Right kidney (tissue), 1 donor: ENCODE results near the gene RPRD1A.
"Not testable (repeated sequence)": the region's sequence is repeated elsewhere in the genome, so short reads cannot be mapped to it uniquely, and the experiment has no call there.

Experiments
- DNase-seq: peaks from one replicate; pipeline ENCODE4 v3.0.0-alpha.2; 2016

RPRD1A gene

DNA sequence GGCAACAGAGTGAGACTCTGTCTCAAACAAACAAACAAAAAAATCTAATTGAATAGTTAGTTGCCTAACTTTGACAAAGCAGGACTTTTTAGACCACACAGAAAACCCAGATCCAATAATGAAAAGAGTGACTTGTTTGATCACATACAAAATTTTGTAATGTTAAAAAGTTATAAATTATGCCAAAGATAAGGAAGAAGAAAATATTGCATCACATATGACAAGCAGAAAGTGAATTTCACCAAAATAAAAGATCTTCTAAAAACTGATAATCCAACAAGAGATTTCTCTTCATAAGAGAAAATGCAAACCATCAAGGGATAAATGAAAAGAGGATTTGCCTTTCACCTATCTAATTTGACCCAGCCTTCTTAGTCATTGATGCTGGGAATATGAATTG is 97.7 kb downstream of the RPRD1A start:
- DNase-seq: no peak

DNA sequence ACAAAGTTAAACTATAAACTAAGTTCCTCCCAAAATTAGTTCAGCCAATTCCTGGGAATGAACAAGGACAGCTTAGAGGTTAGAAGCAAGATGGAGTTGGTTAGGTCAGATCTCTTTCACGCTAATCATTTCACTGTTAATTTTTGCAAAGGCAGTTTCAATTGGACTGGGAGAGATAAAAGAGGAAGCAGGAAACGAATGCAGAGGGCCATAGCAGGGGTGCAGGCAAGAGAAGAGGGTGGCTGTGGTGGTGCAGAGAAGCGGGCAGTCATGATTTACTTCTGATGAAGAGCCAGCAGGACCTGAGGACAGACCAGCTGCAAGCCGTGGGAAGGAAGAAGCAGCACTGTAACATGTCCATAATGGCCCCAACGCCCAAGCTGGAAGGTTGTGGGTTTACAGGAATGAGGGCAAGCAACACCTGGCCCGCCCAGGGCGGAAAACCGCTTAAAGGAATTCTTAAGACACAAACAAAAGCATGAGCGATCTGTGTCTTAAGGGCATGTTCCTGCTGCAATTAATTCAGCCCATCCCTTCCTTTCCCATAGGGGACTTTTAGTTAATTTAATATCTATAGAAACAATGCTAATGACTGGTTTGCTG is 99.0 kb downstream of the RPRD1A start:
- DNase-seq: no peak

DNA sequence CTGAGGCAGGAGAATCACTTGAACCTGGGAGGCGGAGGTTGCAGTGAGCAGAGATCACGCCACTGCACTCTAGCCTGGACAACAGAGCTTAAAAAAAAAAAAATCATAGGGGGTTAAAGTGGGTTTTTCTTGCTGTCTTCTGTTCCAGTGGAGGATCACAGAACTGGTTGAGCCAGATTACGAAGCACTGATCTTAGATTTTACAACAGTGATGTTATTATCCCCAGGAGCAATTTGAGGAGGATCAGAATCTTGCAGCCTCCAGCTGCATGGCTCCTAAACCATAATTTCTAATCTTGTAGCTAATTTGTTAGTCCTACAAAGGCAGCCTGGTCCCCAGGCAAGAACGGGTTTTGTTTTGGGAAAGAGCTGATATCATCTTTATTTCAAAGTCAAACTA is 99.5 kb downstream of the RPRD1A start:
- DNase-seq: not testable (repeated sequence)

DNA sequence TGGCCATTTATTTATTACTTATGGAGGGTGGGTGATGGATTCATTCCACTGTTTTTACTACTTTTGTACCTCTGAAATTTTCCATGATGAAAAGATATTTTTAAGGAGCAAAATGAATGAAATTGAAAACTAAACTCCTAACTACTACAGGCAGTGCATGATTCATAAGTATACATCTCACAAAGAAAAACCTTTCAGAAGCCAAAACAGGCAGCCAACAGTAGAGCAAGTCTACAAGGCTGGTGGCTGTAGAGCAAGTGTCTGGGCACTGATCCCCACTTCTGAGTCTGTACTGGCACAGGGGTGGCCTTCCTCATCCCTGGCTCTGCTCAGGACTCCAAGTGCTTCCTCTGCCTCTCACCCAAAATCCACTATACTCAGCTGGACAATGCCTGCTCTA is 103.0 kb downstream of the RPRD1A start:
- no peak for DNase-seq

DNA sequence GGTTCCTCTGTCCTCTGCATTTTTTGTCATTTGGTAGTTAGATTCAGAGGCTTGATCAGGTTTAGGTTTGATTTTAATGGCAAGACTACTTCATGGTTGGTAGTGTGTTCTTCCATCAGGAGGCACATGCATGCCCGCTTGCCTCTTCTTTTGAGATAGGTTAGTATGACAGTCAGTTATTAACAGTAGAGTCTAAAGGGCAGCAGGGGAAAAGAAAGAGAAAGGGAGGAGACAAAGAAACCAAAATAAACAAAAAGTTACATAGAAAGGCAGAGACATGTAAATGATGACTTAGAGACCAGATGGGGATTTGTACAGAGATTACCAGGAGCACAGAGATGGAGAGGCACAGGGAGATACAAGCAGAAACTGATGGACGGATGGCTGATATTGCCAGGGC is 105.0 kb downstream of the RPRD1A start:
- no peak for DNase-seq

DNA sequence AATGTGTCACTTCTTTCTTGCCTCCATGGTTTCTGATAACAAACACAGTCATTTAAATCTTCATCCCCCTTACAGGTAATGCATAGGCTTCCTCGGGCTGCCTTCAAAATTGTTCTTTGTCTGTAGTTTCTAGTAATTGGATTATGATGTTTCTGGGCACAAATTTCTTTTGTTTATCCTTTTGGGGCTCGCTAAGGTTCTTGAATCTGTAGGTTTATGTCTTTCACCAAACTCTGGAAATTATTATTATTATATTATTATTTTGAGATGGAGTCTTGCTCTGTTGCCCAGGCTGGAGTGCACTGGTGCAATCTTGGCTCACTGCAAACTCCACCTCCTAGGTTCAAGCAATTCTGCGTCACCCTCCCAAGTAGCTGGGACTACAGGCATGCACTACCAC is 111.1 kb downstream of the RPRD1A start:
- DNase-seq: no peak

DNA sequence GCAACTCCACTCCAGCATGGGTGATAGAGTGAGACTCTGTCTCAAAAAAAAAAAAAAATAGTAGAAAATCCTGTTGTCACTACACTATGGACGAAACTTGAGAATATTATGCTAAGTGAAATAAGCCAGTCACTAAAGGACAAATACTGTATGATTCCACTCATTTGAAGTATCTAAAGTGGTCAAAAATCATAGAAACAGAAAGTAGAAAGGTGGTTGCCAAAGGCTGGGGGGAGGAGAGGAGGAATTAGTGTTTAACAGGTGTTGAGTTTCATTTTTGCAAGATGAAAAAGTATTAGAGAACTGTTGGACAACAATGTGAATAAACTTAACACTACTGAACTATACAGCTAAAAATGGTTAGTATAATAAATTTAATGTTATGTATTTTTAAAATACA is 113.7 kb downstream of the RPRD1A start:
- no peak for DNase-seq

DNA sequence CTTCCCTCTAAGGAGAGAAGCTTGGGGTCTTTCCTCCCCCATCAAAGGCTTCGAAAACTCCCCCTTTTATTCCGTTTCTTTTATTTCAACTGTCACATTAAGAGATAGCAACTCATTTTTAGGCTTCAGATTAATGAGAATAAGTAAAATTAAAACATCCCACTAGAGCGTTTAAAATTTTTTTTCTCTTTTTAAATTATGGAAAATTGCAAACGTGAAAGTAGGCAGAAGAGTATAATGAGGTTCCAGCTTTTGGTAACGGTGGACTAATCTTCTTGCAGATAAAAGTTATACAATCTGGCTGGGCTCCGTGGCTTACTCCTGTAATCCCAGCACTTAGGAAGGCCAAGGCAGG is 116.8 kb downstream of the RPRD1A start:
- DNase-seq: no peak

DNA sequence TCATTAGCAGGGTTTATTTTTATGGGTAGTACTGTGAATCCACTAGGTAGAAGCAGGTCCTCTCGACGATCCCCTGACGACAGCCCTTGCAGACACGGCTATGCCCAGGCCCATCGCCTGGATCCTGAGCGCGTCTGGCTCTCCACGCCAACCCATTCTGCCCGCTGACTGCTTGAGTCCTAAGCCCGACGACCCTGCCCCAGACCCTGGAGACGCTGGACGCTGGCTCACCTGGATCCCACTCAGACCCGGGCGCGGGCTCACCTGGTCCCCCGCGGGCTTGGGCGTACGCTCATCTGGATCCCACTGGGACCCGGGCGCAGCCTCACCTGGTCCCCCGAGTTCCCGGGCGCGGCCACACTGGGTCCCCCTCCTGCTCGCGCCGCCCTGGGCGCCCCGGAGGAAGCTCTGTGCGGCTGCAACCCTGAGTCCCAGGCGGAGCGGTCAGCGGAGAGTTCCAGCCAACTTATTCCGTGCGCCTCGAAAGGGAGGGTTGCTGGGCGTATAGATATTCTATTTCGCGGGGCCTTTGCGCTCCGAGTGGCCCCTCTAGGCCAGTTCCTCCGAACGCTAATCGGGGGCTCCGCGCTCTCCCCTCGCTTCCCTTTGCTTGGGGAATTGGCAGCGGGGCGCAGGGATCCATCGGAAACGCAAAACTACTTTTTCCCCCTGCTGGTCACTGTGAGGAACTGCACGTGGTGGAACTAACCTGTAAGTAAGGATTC is 117.3 kb downstream of the RPRD1A start:
- peak; percentile 87 for DNase-seq

DNA sequence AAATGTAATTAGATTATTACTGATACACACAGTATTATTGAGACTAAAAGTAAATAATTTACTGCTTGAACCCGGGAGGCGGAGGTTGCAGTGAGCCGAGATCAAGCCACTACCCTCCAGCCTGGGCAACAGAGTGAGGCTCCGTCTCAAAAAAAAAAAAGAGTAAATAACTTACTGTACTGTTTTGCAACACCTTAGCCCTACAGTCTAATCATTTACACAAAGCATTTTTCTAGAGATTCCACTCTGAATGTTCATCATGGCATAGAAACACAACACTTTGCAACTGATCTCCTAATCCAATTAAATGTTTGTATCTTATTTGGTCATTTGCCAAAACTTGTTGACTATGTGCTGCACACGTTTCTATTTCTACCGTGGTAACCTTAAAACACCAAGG is 118.3 kb downstream of the RPRD1A start:
- DNase-seq: no peak

DNA sequence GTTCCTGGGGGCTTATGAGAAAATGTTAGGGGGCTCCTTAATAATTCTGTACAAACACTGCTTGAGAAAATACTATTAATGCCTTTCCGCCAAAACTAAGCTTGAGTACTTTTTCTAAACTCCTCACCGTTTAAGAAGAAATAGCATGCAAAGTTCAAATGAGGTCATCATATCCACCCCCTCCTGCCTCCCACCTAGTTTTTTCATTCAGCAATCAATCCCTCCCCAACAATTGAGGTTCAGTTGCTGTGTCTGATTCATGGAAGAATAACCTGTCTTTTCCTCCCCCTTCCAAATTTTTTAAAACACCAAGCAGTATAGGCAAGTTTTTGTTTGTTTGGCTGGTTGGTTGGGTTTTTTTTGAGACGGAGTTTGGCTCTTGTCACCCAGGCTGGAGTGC is 119.3 kb downstream of the RPRD1A start:
- DNase-seq: no peak

DNA sequence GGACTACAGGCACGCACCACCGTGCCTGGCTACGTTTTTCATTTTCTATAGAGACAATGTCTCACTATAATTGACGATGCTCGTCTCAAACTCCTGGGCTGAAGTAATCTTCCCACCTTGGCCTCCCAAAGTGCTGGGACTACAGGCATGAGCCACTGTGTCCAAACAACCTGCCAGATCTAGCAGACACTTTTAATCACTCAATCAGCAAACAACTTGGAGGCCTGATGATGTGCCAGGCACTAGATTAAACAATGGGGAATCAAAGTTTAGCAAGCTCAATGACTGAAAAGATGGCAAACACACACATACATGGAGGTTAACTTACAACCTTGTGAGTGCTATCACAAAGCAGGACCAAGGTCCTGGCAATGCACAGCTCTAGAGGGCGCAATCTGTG is 124.7 kb downstream of the RPRD1A start:
- no peak for DNase-seq

DNA sequence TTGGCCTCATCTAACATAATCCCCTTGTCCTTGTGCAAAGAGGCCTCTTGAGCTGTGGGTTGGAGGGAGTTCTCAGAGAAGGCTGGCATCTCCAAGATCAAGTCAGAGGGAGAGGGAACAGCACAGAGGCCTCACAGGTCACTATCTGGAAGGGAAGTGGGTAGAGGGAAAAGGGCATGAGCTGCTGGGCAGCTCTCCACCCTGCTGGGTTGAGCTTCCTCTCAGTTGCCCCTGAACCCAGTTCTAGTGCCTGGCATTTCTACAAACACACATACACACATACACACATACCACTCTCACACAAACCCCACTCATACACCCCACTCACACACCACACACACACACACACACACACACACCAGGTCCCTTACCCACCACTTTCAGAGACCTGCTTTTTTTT is 125.2 kb downstream of the RPRD1A start:
- no peak for DNase-seq

DNA sequence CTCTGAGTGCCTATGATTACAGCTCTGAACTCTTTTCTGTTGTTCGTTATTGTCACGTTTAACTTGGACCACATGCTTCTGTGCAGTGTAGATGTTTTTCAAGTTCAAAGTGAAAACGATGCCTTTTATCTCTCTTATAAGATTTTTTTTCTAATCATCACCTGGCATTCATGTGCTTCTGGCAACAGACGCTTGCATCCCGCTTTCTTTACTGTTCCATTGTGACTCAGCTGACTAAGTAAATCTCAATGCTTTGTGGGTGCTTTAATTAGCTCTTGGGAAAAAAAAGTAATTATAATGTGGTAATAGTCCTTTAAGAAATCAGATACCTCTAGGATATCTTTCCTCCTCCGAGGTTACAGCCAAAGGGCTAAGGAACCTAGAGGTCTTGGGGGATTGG is 126.1 kb downstream of the RPRD1A start:
- no peak for DNase-seq
